Right lobe of liver (tissue), 6 donors: ENCODE data around the gene HYI. TPM values are rescaled to one million over a fixed set of nuclear protein-coding genes. Genes with fewer than 3 reads are reported as not detected.

Source experiments
- ATAC-seq, 4 donors: fragments of 200-7000 bp; cut with Tn5 transposase; one replicate each; pipeline ENCODE4 v1.9.1; 2020; ENCODE audit warnings: mild to moderate bottlenecking in 4 of 4, moderate library complexity in 4 of 4
- DNase-seq, 3 donors: peaks; one replicate each; pipeline ENCODE4 v3.0.0-alpha.2; 2020
- H3K27ac ChIP-seq, 3 donors: fragments of 200-600 bp; one replicate each; pipeline ENCODE4 v1.8.0; 2022
- H3K27me3 ChIP-seq, 2 donors: fragments of 200-600 bp; one replicate each; pipeline ENCODE4 v1.8.0; 2022
- H3K36me3 ChIP-seq, 4 donors: fragments of 200-600 bp; sonication (generic) in 1 of 4; one replicate each; pipeline versions ENCODE4 v1.5.1 to v1.8.0; 2017 to 2022; ENCODE audit warnings: control low read depth in 1 of 4
- H3K4me1 ChIP-seq, 4 donors: fragments of 200-600 bp; sonication (generic) in 1 of 4; one replicate each; pipeline versions ENCODE4 v1.5.1 to v1.8.0; 2017 to 2022; ENCODE audit warnings: control low read depth in 1 of 4
- H3K4me3 ChIP-seq, 3 donors: fragments of 200-600 bp; one replicate each; pipeline ENCODE4 v1.8.0; 2022
- H3K9me3 ChIP-seq, 4 donors: fragments of 200-600 bp; sonication (generic) in 1 of 4; one replicate each; pipeline versions ENCODE4 v1.5.1 to v1.8.0; 2017 to 2022; ENCODE audit warnings: control low read depth in 1 of 4
- CTCF ChIP-seq, 4 donors: fragments of 200-600 bp in 3 of 4; fragments of 450-650 bp in 1 of 4; IDR thresholded peaks; one replicate each; pipeline versions ENCODE4 v1.5.1 to v1.8.0; 2016 to 2022; ENCODE audit warnings: antibody characterized with exemption in 4 of 4, mild to moderate bottlenecking in 2 of 4
- POLR2A ChIP-seq: fragments of 450-650 bp; IDR thresholded peaks from one replicate; pipeline ENCODE4 v1.6.1; 2017; ENCODE audit warnings: antibody characterized with exemption, mild to moderate bottlenecking
- WGBS: methylation state at CpG from one replicate; pipeline ENCODE4 v1.1.6; 2018; ENCODE audit warnings: low coverage, low lambda C conversion rate; ENCODE audit not compliant: insufficient coverage; ENCODE audit errors: missing lambda C conversion rate; 5-methylcytosine and 5-hydroxymethylcytosine counted together
- intact Hi-C, 2 donors: fragments of 100-400 bp; cut with DNase I; formaldehyde crosslinking; loops; one replicate each; pipeline versions ENCODE4 v1.11.2 to v1.14.1; 2022
- microRNA-seq, 2 donors: library from miRNA; unstranded; fragments of <30 nt; microRNA quantifications; one replicate each; pipeline ENCODE4, GENCODE V29; 2019 to 2020
- small RNA-seq, 2 experiments: library from RNA; depleted of rRNA; stranded (forward); fragments of <200 nt; gene quantifications; one replicate each; pipeline ENCODE3, GENCODE V24; 2016
- total RNA-seq, 6 experiments: library from RNA; depleted of rRNA in 2 of 6; stranded (reverse); fragments of >200 nt in 2 of 6; fragmentation: NEBNext Ultra II Directional in 3 of 6; extraction: Animal tissue kit (Norgen Biotek cat#: 25700) in 3 of 6; gene quantifications; one replicate each; pipeline versions ENCODE4 v1.1.0 to v1.2.4, GENCODE V29; 2016 to 2023
- donor health status: DM: no; HTN: yes; CAD: no.
- donor health status: DM: no; HTN: no; CAD: no.
- donor health status: DM: no; HTN: no; CAD: no.
- donor health status: DM: no; HTN: yes; CAD: no.
- donor health status: DM: no; HTN: yes; CAD: no.

Gene HYI
- total RNA-seq, 6 experiments from 2014 or later, result 33.8 to 52.9 (median 41.9) TPM

GRCh38 chr1:43404353-43404752 is 49.4 kb downstream of the HYI start:
- WGBS, result 82% methylated on average over 1 of the region's 6 CpGs
- ATAC-seq, result no peak
- H3K27me3 ChIP-seq, result no peaks in the 10 kb centered on the region
- peaks cover 0 to 47% (median 20%) of the 10 kb centered on the region in 4 donors for H3K36me3 ChIP-seq
- no peak for TF ChIP-seq POLR2A
- no peak for TF ChIP-seq CTCF (IDR thresholded peaks at IDR 0.05)
- DNase-seq, result no peak
- no peak overlapping the region for H3K4me3 ChIP-seq
- H3K9me3 ChIP-seq, result no peaks in the 10 kb centered on the region
- intact Hi-C loops, result loop anchor here in 1 of 2 donors (10.0 kb wide), 1 partner anchor 180 kb away; no protein-coding TSS in a partner anchor
- no peaks in the 10 kb centered on the region for H3K4me1 ChIP-seq
- no peak overlapping the region for H3K27ac ChIP-seq

GRCh38 chr1:43402089-43402865 is 51.5 kb downstream of the HYI start:
- TF ChIP-seq POLR2A (no peak), CTCF (IDR thresholded peaks at IDR 0.05) (no peak)
- Histone ChIP-seq H3K27ac (no peak overlapping the region), H3K36me3 (peaks cover 0 to 35% (median 18%) of the 10 kb centered on the region in 4 donors), H3K4me1 (no peaks in the 10 kb centered on the region), H3K4me3 (no peak overlapping the region), H3K9me3 (no peaks in the 10 kb centered on the region), H3K27me3 (no peaks in the 10 kb centered on the region)
- 88% methylated on average over 5 of the region's 6 CpGs for WGBS
- ATAC-seq (no peak), DNase-seq (no peak)
- intact Hi-C loops, result loop anchor here in 1 of 2 donors (10.0 kb wide), 1 partner anchor 177 kb away; no protein-coding TSS in a partner anchor

Small RNA genes lying within 50 kb of the gene (microRNA-seq; reads per million reads assigned to microRNA genes)
- 0 to 0.58 reads per million in 2 donors for gene MIR6735

Small RNA genes lying within 50 kb of the gene (small RNA-seq; reads per million reads assigned to genes)
- gene MIR6735, result 0 reads per million in 2 experiments

Other genes starting within 250 kb of the HYI start
- gene TMEM125, start 183.9 kb downstream of the HYI start, total RNA-seq, result under 1 TPM in 2 of 6 experiments, not detected in 4; 0.21 to 0.27 TPM
- gene C1orf210, start 168.3 kb downstream of the HYI start, total RNA-seq, result 1 to 10 TPM in 4 of 6 experiments, under 1 TPM in 2; 0.58 to 2.7 (median 1.7) TPM
- 10 to 100 TPM in 1 of 6 experiments, 1 to 10 TPM in 5; 5.8 to 12.2 (median 8.0) TPM for gene TIE1, start 152.9 kb downstream of the HYI start, total RNA-seq
- gene MPL, start 116.1 kb downstream of the HYI start, total RNA-seq, result under 1 TPM in 1 of 6 experiments, not detected in 5; 0.59 TPM
- gene CDC20, start 95.0 kb downstream of the HYI start, total RNA-seq, result 1 to 10 TPM in 4 of 6 experiments, under 1 TPM in 1, not detected in 1; 0.49 to 5.3 (median 2.3) TPM
- gene ELOVL1, start 85.9 kb downstream of the HYI start, total RNA-seq, result 10 to 100 TPM; 19.9 to 38.3 (median 29.2) TPM
- gene MED8, start 64.1 kb downstream of the HYI start, total RNA-seq, result 10 to 100 TPM; 20.7 to 26.6 (median 24.1) TPM
- 10 to 100 TPM; 12.7 to 30.4 (median 19.2) TPM for gene SZT2, start 64.0 kb downstream of the HYI start, total RNA-seq
- 100 to 1,000 TPM in 4 of 6 experiments, 10 to 100 TPM in 2; 97.1 to 252 (median 160) TPM for gene PTPRF, start 77.0 kb upstream of the HYI start, total RNA-seq
- 10 to 100 TPM; 12.7 to 22.5 (median 17.6) TPM for gene KDM4A, start 196.2 kb upstream of the HYI start, total RNA-seq